ENCODE measurements around the gene ADGRG6. TPM values are rescaled to one million over a fixed set of nuclear protein-coding genes. Genes with fewer than 3 reads are reported as not detected.

ADGRG6 gene
- total RNA-seq, 1 experiment from 2014 or later: 30.3 TPM

GRCh38 chr6:142381181-142381580, 79.4 kb downstream of the ADGRG6 start:
- no TSS peak for BruUV-seq (replicated peaks)
- no peak for TF ChIP-seq CTCF (conservative IDR thresholded peaks at IDR 0.05)
- TF ChIP-seq EZH2 (IDR thresholded peaks at IDR 0.05; ENCODE audit: low read depth): no peak
- Histone ChIP-seq H3K27ac (no peak overlapping the region), H3F3A (ENCODE audit: insufficient read depth, low read depth) (0 out of 2 replicates have a peak, but pooled peaks cover 7% of the 10 kb centered on the region), H3K4me2 (no peak overlapping the region), H3K9me2 (ENCODE audit: insufficient read depth) (no peaks in the 10 kb centered on the region), H3K36me3 (ENCODE audit: low read depth) (no peaks in the 10 kb centered on the region), H3K9me3 (ENCODE audit: insufficient read depth, low read depth) (peaks cover 7% of the 10 kb centered on the region; the same call in 1 of the 2 replicates), H2AFZ (no peak overlapping the region), H3K4me3 (no peak overlapping the region), H3K27me3 (ENCODE audit: insufficient read depth, low read depth) (no peaks in the 10 kb centered on the region), H3K79me2 (ENCODE audit: low read depth) (peaks cover 5% of the 10 kb centered on the region; the same call in 1 of the 2 replicates), H4K20me1 (ENCODE audit: insufficient read depth) (no peaks in the 10 kb centered on the region), H3K4me1 (replicated peaks; ENCODE audit: insufficient read depth) (peaks cover 39% of the 10 kb centered on the region)
- POLR2A ChIA-PET (ENCODE audit: unreplicated experiment): no interaction called here
- intact Hi-C loops (cut with micrococcal nuclease; ENCODE audit: unreplicated experiment): loop anchor here (10.0 kb wide), 1 partner anchor 166 kb away; no protein-coding TSS in a partner anchor
- CTCF ChIA-PET: no interaction called here
- no peak for DNase-seq

GRCh38 chr6:142381845-142382378, 80.1 kb downstream of the ADGRG6 start:
- DNase-seq: no peak
- Histone ChIP-seq H3K9me3 (ENCODE audit: insufficient read depth, low read depth) (peaks cover 7% of the 10 kb centered on the region; the same call in 1 of the 2 replicates), H3K4me1 (replicated peaks; ENCODE audit: insufficient read depth) (peaks cover 32% of the 10 kb centered on the region), H4K20me1 (ENCODE audit: insufficient read depth) (no peaks in the 10 kb centered on the region), H3K36me3 (ENCODE audit: low read depth) (no peaks in the 10 kb centered on the region), H3K27me3 (ENCODE audit: insufficient read depth, low read depth) (no peaks in the 10 kb centered on the region), H3K9me2 (ENCODE audit: insufficient read depth) (no peaks in the 10 kb centered on the region), H2AFZ (no peak overlapping the region), H3K4me3 (no peak overlapping the region), H3K4me2 (no peak overlapping the region), H3F3A (ENCODE audit: insufficient read depth, low read depth) (0 out of 2 replicates have a peak, but pooled peaks cover 7% of the 10 kb centered on the region), H3K27ac (no peak overlapping the region), H3K79me2 (ENCODE audit: low read depth) (peaks cover 2% of the 10 kb centered on the region; the same call in 1 of the 2 replicates)
- BruUV-seq (replicated peaks): no TSS peak
- POLR2A ChIA-PET (ENCODE audit: unreplicated experiment): no interaction called here
- intact Hi-C loops (cut with micrococcal nuclease; ENCODE audit: unreplicated experiment): loop anchor here (10.0 kb wide), 1 partner anchor 167 kb away; no protein-coding TSS in a partner anchor
- TF ChIP-seq EZH2 (IDR thresholded peaks at IDR 0.05; ENCODE audit: low read depth) (no peak), CTCF (conservative IDR thresholded peaks at IDR 0.05) (no peak)
- CTCF ChIA-PET: no interaction called here

- BruUV-seq (replicated peaks): no TSS peak
- Histone ChIP-seq H3F3A (ENCODE audit: insufficient read depth, low read depth) (0 out of 2 replicates have a peak, but pooled peaks cover 7% of the 10 kb centered on the region), H3K4me2 (peak overlapping the region; percentile 26), H3K4me1 (replicated peaks; ENCODE audit: insufficient read depth) (peaks cover 17% of the 10 kb centered on the region), H3K27me3 (ENCODE audit: insufficient read depth, low read depth) (no peaks in the 10 kb centered on the region), H2AFZ (no peak overlapping the region), H3K79me2 (ENCODE audit: low read depth) (no peaks in the 10 kb centered on the region), H3K36me3 (ENCODE audit: low read depth) (no peaks in the 10 kb centered on the region), H3K27ac (peak overlapping the region; percentile 24; the same call in 1 of the 2 replicates), H3K9me2 (ENCODE audit: insufficient read depth) (no peaks in the 10 kb centered on the region), H3K4me3 (no peak overlapping the region), H4K20me1 (ENCODE audit: insufficient read depth) (no peaks in the 10 kb centered on the region), H3K9me3 (ENCODE audit: insufficient read depth, low read depth) (no peaks in the 10 kb centered on the region)
- CTCF ChIA-PET: no interaction called here
- intact Hi-C loops (cut with micrococcal nuclease; ENCODE audit: unreplicated experiment): loop anchor here (10.0 kb wide), 1 partner anchor 170 kb away; no protein-coding TSS in a partner anchor
- POLR2A ChIA-PET (ENCODE audit: unreplicated experiment): no interaction called here
- DNase-seq: no peak
- TF ChIP-seq EZH2 (IDR thresholded peaks at IDR 0.05; ENCODE audit: low read depth): no peak
- no peak for TF ChIP-seq CTCF (conservative IDR thresholded peaks at IDR 0.05)
Observed at GRCh38 chr6:142384519-142385254, 82.9 kb downstream of the ADGRG6 start.
